GM12878 (cell line): ENCODE results near the gene DOP1A. TPM values are rescaled to one million over a fixed set of nuclear protein-coding genes. Genes with fewer than 3 reads are reported as not detected.

Experiments used
- ATAC-seq: fragments of 200-7000 bp; cut with Tn5 transposase; 3 replicates; pipeline ENCODE4 v1.9.1; 2020; ENCODE audit warnings: mild to moderate bottlenecking, moderate library complexity
- BruUV-seq: library from RNA; stranded (reverse); fragments of 400-500 nt; replicated peaks from 2 replicates; lab custom pipeline; 2021; lab: Mats Ljungman, UMichigan
- CTCF ChIA-PET: fragments of 300-600 bp; sonication (Branson Sonifier 250); formaldehyde crosslinking; extraction: SDS; loops from one replicate; lab custom pipeline; 2021; ENCODE audit warnings: inconsistent platforms; lab: Yijun Ruan, JAX
- POLR2A ChIA-PET: fragments of 350-600 bp; formaldehyde crosslinking; extraction: SDS; loops from one replicate; lab custom pipeline; 2021; ENCODE audit warnings: inconsistent platforms; lab: Charles Lee
- RAD21 ChIA-PET: fragments of 300-600 bp; sonication (Branson Sonifier 250); formaldehyde crosslinking; loops from one replicate; lab custom pipeline; 2023; ENCODE audit warnings: antibody characterized with exemption; ENCODE audit not compliant: unreplicated experiment; lab: Charles Lee
- SMC1A ChIA-PET: fragments of 300-600 bp; sonication (Branson Sonifier 250); formaldehyde crosslinking; loops from one replicate; lab custom pipeline; 2023; ENCODE audit not compliant: unreplicated experiment, uncharacterized antibody; lab: Charles Lee
- DNase-seq: peaks from one replicate; pipeline ENCODE4 v3.0.0-alpha.2; 2011; ENCODE audit warnings: low read depth, low spot score
- FAIRE-seq: peaks from 3 replicates; lab custom pipeline; 2011; peaks lifted over from hg19 to GRCh38; lab: Jason Lieb, UNC
- H2AFZ ChIP-seq: 2 replicates; pipeline ENCODE4 v1.6.0; 2011; ENCODE audit warnings: low read depth, low read length, control low read depth; ENCODE audit not compliant: control insufficient read depth
- H3K27ac ChIP-seq: 2 replicates; pipeline ENCODE4 v1.5.1; 2011; ENCODE audit warnings: control low read depth; ENCODE audit not compliant: control insufficient read depth, insufficient read depth
- H3K27me3 ChIP-seq, 2 experiments: replicated peaks in 1 of 2; 2 replicates each; pipeline versions ENCODE4 v1.6.0 to v1.6.1; 2011; ENCODE audit warnings: low read length in 1 of 2; ENCODE audit not compliant: control insufficient read depth in 2 of 2, insufficient read depth in 2 of 2
- H3K36me3 ChIP-seq, 2 experiments: 2 replicates each; pipeline ENCODE4 v1.5.1; 2011; ENCODE audit warnings: low read length in 1 of 2; ENCODE audit not compliant: control insufficient read depth in 2 of 2, insufficient read depth in 2 of 2
- H3K4me1 ChIP-seq: 2 replicates; pipeline ENCODE4 v1.6.1; 2011; ENCODE audit warnings: mild to moderate bottlenecking, low read length, moderate library complexity, mixed read lengths; ENCODE audit not compliant: control insufficient read depth, insufficient read depth
- H3K4me2 ChIP-seq: 2 replicates; pipeline ENCODE4 v1.6.0; 2011; ENCODE audit warnings: control low read depth; ENCODE audit not compliant: control insufficient read depth, insufficient read depth
- H3K4me3 ChIP-seq: fragments of 200-600 bp; sonication (generic); 2 replicates; pipeline ENCODE4 v1.5.1; 2016
- H3K79me2 ChIP-seq: 2 replicates; pipeline ENCODE4 v1.6.0; 2011; ENCODE audit warnings: low read length; ENCODE audit not compliant: control insufficient read depth, insufficient read depth
- H3K9ac ChIP-seq: 2 replicates; pipeline ENCODE4 v1.8.0; 2011; ENCODE audit warnings: low read length, control low read depth, mixed read lengths; ENCODE audit not compliant: control insufficient read depth, insufficient read depth
- H3K9me3 ChIP-seq: replicated peaks from 3 replicates; pipeline ENCODE4 v1.5.1; 2011; ENCODE audit warnings: mild to moderate bottlenecking, low read length; ENCODE audit not compliant: control insufficient read depth, insufficient read depth
- H4K20me1 ChIP-seq: 2 replicates; pipeline ENCODE4 v1.6.0; 2011; ENCODE audit not compliant: control insufficient read depth, insufficient read depth
- BRCA1 ChIP-seq: IDR thresholded peaks from 2 replicates; pipeline ENCODE4 v1.6.1; 2011; ENCODE audit warnings: low read depth, low read length, improper control_type of control experiment
- CBX5 ChIP-seq: sonication (generic); IDR thresholded peaks from 2 replicates; pipeline ENCODE4 v1.6.1; 2016; ENCODE audit warnings: low read depth, moderate library complexity, mild to moderate bottlenecking, inconsistent platforms
- ETV6 ChIP-seq, 2 experiments: fragments of 450-650 bp in 1 of 2; IDR thresholded peaks in 1 of 2; conservative IDR thresholded peaks in 1 of 2; 2 replicates each; pipeline ENCODE4 v1.6.1; 2014; ENCODE audit warnings: antibody characterized with exemption in 1 of 2, borderline replicate concordance in 1 of 2, low read depth in 1 of 2, mild to moderate bottlenecking in 1 of 2, moderate library complexity in 1 of 2
- EZH2 ChIP-seq: IDR thresholded peaks from 2 replicates; pipeline ENCODE4 v1.6.1; 2012; ENCODE audit warnings: low read depth, mild to moderate bottlenecking, control low read depth, inconsistent platforms, low read length, borderline replicate concordance; ENCODE audit not compliant: control insufficient read depth
- GATAD2B ChIP-seq: fragments of 450-650 bp; conservative IDR thresholded peaks from 2 replicates; pipeline ENCODE4 v1.6.1; 2017; ENCODE audit warnings: low read depth, mild to moderate bottlenecking, moderate library complexity
- MYC ChIP-seq: IDR thresholded peaks from 2 replicates; pipeline ENCODE4 v1.6.1; 2011; ENCODE audit warnings: mild to moderate bottlenecking, low read length, moderate library complexity, inconsistent platforms; ENCODE audit not compliant: insufficient read depth, insufficient replicate concordance, insufficient read length, severe bottlenecking
- NR2C1 ChIP-seq: fragments of 450-650 bp; IDR thresholded peaks from 2 replicates; pipeline ENCODE4 v1.6.1; 2017; ENCODE audit warnings: antibody characterized with exemption, mild to moderate bottlenecking, moderate library complexity
- RAD21 ChIP-seq: IDR thresholded peaks from 2 replicates; pipeline ENCODE4 v1.6.1; 2011; ENCODE audit warnings: mild to moderate bottlenecking, low read depth, low read length, moderate library complexity; ENCODE audit not compliant: insufficient read depth
- RUNX3 ChIP-seq: IDR thresholded peaks from 2 replicates; pipeline ENCODE4 v1.6.1; 2012; ENCODE audit warnings: low read length, inconsistent platforms
- SREBF1 ChIP-seq: IDR thresholded peaks from 2 replicates; pipeline ENCODE4 v1.6.1; 2012; ENCODE audit warnings: mild to moderate bottlenecking, low read length
- TARDBP ChIP-seq: IDR thresholded peaks from 2 replicates; pipeline ENCODE4 v1.6.1; 2016; ENCODE audit warnings: borderline replicate concordance
- TBL1XR1 ChIP-seq: IDR thresholded peaks from 2 replicates; pipeline ENCODE4 v1.6.1; 2012; ENCODE audit warnings: low read depth, low read length, improper control_type of control experiment
- WGBS: methylation state at CpG from one replicate; pipeline ENCODE4 v1.1.6; 2016; ENCODE audit warnings: low lambda C conversion rate; ENCODE audit not compliant: insufficient replicate concordance, insufficient coverage; ENCODE audit errors: missing lambda C conversion rate; 5-methylcytosine and 5-hydroxymethylcytosine counted together
- in situ Hi-C: fragments of 300-500 bp; cut with MboI; formaldehyde crosslinking; loops from 9 replicates; pipeline ENCODE4 v1.14.3; 2018; ENCODE audit warnings: mixed read lengths
- intact Hi-C: fragments of 100-400 bp; cut with micrococcal nuclease; formaldehyde crosslinking; loops from one replicate; pipeline ENCODE4 v1.14.2; 2022; ENCODE audit not compliant: unreplicated experiment
- polyA plus RNA-seq, 11 experiments: library from polyadenylated mRNA; depleted of rRNA in 4 of 11; unstranded in 6 of 11; stranded (reverse) in 5 of 11; fragments of >200 nt; fragmentation: Nextera tagmentation in 4 of 11; fragmentation: Illumina TruSeq in 1 of 11; extraction: Ambion mirVana in 4 of 11; extraction: Trizol in 1 of 11; gene quantifications; 1 replicate in 1 of 11; 2 replicates in 10 of 11; pipeline versions ENCODE4 v1.2.1 to v1.2.3, GENCODE V29; 2011 to 2016; ENCODE audit warnings: inconsistent platforms in 2 of 11, missing spikeins in 2 of 11, low read depth in 1 of 11
- total RNA-seq, 4 experiments: library from RNA; depleted of rRNA in 3 of 4; stranded (reverse); fragments of >200 nt in 3 of 4; fragmentation: Illumina TruSeq in 1 of 4; extraction: Trizol in 1 of 4; gene quantifications; 2 replicates each; pipeline versions ENCODE4 v1.2.1 to v1.2.3, GENCODE V29; 2013 to 2021
- TF ChIP-seq, protein P1 (sequence below): fragments of 450-650 bp; IDR thresholded peaks from 2 replicates; pipeline ENCODE4 v1.6.1; 2016; ENCODE audit warnings: mild to moderate bottlenecking
- TF ChIP-seq, protein P2 (sequence below): IDR thresholded peaks from 2 replicates; pipeline ENCODE4 v1.6.1; 2012; ENCODE audit warnings: low read depth, low read length, improper control_type of control experiment
- TF ChIP-seq, protein P3 (sequence below): IDR thresholded peaks from 2 replicates; pipeline ENCODE4 v1.6.1; 2012; ENCODE audit warnings: low read depth, low read length, improper control_type of control experiment

The DOP1A gene
- total and polyA plus RNA-seq, 10 of the 15 experiments (the other 5 are each of a cell fraction or from before 2014, with no cell fraction given) = 1.9 to 22.9 (median 10.3) TPM

DNA sequence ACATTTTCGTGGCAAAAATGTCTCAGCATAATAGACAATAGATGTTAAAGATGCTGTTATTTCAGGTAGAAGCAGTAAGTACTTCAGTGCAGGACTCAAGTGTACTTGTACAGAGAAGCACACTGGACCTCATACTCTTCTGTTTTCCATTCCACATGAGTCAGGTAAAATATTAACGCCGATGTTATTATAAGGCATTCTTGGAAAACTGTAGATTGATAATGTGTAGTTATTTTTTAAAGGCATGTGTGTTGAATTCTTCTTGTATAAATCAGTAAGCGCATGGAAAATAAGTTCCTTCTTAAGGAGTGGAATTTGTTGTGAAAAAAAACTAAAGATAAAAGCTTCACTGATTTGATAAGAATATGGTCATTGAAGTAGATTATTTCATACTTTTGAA, 45.8 kb downstream of the DOP1A start:
- Histone ChIP-seq H3K36me3 (peaks cover 0 to 4% of the 10 kb centered on the region in 2 experiments; a peak in 2 of 4 replicates), H4K20me1 (no peaks in the 10 kb centered on the region), H3K27ac (no peak overlapping the region), H3K79me2 (no peaks in the 10 kb centered on the region), H3K4me2 (no peak overlapping the region), H3K27me3 (no peaks in the 10 kb centered on the region), H3K4me3 (no peak overlapping the region), H3K9ac (no peak overlapping the region), H3K4me1 (no peaks in the 10 kb centered on the region), H3K9me3 (no peaks in the 10 kb centered on the region), H2AFZ (no peak overlapping the region)
- TF ChIP-seq NR2C1 (no peak), MYC (no peak), RAD21 (no peak), CBX5 (no peak), RUNX3 (no peak), TARDBP (no peak)
- no peak for FAIRE-seq
- no peak for ATAC-seq
- WGBS = 75% methylated on average over 4 of the region's 4 CpGs
- no peak for DNase-seq
- CTCF ChIA-PET = interaction anchor here (0.9 to 1.3 kb wide), 2 partner anchors 16 to 843 kb away, joined by 3 to 5 read pairs; no protein-coding TSS in a partner anchor
- RAD21 ChIA-PET = interaction anchor here (0.6 kb wide), 1 partner anchor 46 kb away, joined by 3 read pairs; the partner anchor contains the start of gene DOP1A
- POLR2A ChIA-PET = interaction anchor here (1.0 kb wide), 1 partner anchor 22 kb away, joined by 3 read pairs; no protein-coding TSS in a partner anchor
- BruUV-seq = no TSS peak
- SMC1A ChIA-PET = interaction anchor here (1.5 to 1.7 kb wide), 2 partner anchors 24 to 46 kb away, joined by 4 to 5 read pairs; partner anchors contain the start of gene DOP1A
- in situ Hi-C loops (no loop called here), intact Hi-C loops (no loop called here)

DNA sequence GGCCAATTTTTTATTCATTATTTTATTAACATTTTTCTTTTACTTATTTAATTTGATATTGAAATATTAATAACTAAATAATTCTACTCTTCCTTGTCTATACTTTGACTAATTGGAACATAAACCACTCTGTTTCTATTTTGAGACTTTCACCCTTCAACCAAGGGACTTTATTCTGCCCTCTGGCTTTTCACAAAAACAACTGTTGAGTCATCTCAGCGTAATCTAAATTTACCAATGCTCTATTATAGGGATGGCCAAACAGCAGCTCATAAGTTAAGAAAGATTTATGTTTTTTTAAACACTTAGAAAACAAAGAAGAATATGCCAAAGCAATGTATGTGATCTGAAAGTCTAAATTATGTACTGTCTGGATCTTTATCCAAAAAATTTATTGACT, 46.7 kb downstream of the DOP1A start:
- no peak for FAIRE-seq
- no peak for ATAC-seq
- intact Hi-C loops (no loop called here), in situ Hi-C loops (no loop called here)
- H4K20me1 ChIP-seq = no peaks in the 10 kb centered on the region
- RAD21 ChIA-PET = interaction anchor here (1.6 kb wide), 1 partner anchor 47 kb away, joined by 6 read pairs; the partner anchor contains the start of gene DOP1A
- no peak overlapping the region for H3K4me3 ChIP-seq
- H3K36me3 ChIP-seq = peaks cover 0 to 4% of the 10 kb centered on the region in 2 experiments; a peak in 1 of 4 replicates
- H3K27me3 ChIP-seq = no peaks in the 10 kb centered on the region
- no peaks in the 10 kb centered on the region for H3K79me2 ChIP-seq
- no peaks in the 10 kb centered on the region for H3K4me1 ChIP-seq
- POLR2A ChIA-PET = no interaction called here
- no peak overlapping the region for H3K4me2 ChIP-seq
- SMC1A ChIA-PET = no interaction called here
- BruUV-seq = no TSS peak
- H3K9ac ChIP-seq = no peak overlapping the region
- H2AFZ ChIP-seq = no peak overlapping the region
- H3K9me3 ChIP-seq = no peaks in the 10 kb centered on the region
- no peak for DNase-seq
- H3K27ac ChIP-seq = no peak overlapping the region
- CTCF ChIA-PET = interaction anchor here (1.4 kb wide), 1 partner anchor 47 kb away, joined by 4 read pairs; the partner anchor contains the start of gene DOP1A
- 75% methylated on average over 1 of the region's 1 CpG for WGBS
- TF ChIP-seq BRCA1 = no peak
- TF ChIP-seq, protein P1, sequence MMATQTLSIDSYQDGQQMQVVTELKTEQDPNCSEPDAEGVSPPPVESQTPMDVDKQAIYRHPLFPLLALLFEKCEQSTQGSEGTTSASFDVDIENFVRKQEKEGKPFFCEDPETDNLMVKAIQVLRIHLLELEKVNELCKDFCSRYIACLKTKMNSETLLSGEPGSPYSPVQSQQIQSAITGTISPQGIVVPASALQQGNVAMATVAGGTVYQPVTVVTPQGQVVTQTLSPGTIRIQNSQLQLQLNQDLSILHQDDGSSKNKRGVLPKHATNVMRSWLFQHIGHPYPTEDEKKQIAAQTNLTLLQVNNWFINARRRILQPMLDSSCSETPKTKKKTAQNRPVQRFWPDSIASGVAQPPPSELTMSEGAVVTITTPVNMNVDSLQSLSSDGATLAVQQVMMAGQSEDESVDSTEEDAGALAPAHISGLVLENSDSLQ = no peak
- no peak for TF ChIP-seq TBL1XR1
- no peak for TF ChIP-seq GATAD2B
- no peak for TF ChIP-seq SREBF1
- TF ChIP-seq, protein P2, sequence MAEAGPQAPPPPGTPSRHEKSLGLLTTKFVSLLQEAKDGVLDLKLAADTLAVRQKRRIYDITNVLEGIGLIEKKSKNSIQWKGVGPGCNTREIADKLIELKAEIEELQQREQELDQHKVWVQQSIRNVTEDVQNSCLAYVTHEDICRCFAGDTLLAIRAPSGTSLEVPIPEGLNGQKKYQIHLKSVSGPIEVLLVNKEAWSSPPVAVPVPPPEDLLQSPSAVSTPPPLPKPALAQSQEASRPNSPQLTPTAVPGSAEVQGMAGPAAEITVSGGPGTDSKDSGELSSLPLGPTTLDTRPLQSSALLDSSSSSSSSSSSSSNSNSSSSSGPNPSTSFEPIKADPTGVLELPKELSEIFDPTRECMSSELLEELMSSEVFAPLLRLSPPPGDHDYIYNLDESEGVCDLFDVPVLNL = no peak
- TF ChIP-seq, protein P3, sequence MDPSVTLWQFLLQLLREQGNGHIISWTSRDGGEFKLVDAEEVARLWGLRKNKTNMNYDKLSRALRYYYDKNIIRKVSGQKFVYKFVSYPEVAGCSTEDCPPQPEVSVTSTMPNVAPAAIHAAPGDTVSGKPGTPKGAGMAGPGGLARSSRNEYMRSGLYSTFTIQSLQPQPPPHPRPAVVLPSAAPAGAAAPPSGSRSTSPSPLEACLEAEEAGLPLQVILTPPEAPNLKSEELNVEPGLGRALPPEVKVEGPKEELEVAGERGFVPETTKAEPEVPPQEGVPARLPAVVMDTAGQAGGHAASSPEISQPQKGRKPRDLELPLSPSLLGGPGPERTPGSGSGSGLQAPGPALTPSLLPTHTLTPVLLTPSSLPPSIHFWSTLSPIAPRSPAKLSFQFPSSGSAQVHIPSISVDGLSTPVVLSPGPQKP = no peak
- TF ChIP-seq ETV6 (conservative IDR thresholded peaks at IDR 0.05 in 1 of 2, IDR thresholded peaks at IDR 0.05 in 1 of 2; ENCODE audit: borderline replicate concordance in 1 of 2, low read depth in 1 of 2) = no peak
- no peak for TF ChIP-seq EZH2
